SK-N-SH treated with all-trans-retinoic acid at 6 μM for 48 hours (cell line): Measurements from ENCODE around the gene ASTN2.

ENCODE experiments used
- ARNTL ChIP-seq: fragments of 450-650 bp; formaldehyde crosslinking; IDR thresholded peaks from 2 replicates; pipeline ENCODE4 v1.5.0; 2020; ENCODE audit warnings: low read depth, mild to moderate bottlenecking, moderate library complexity, borderline replicate concordance
- BACH2 ChIP-seq: fragments of 250-450 bp; sonication (Bioruptor Pico); IDR thresholded peaks from 2 replicates; pipeline ENCODE4 v1.9.0; 2021; ENCODE audit warnings: mild to moderate bottlenecking, borderline replicate concordance
- CSDC2 ChIP-seq: fragments of 250-450 bp; sonication (Bioruptor Pico); IDR thresholded peaks from 2 replicates; pipeline ENCODE4 v1.5.0; 2020; ENCODE audit warnings: mild to moderate bottlenecking, moderate library complexity
- ESRRG ChIP-seq: fragments of 250-450 bp; sonication (Bioruptor Pico); IDR thresholded peaks from 2 replicates; pipeline ENCODE4 v1.6.1; 2021; ENCODE audit warnings: mild to moderate bottlenecking
- ISL1 ChIP-seq: fragments of 250-450 bp; sonication (Bioruptor Pico); IDR thresholded peaks from 2 replicates; pipeline ENCODE4 v2.1.2; 2022; ENCODE audit warnings: mild to moderate bottlenecking, moderate library complexity
- RARB ChIP-seq: fragments of 250-450 bp; sonication (Bioruptor Pico); IDR thresholded peaks from 2 replicates; pipeline ENCODE4 v1.8.0; 2021; ENCODE audit warnings: mild to moderate bottlenecking, moderate library complexity
- SNAI2 ChIP-seq: fragments of 250-450 bp; sonication (Bioruptor Pico); IDR thresholded peaks from 2 replicates; pipeline ENCODE4 v1.5.0; 2020; ENCODE audit warnings: mild to moderate bottlenecking, moderate library complexity
- TCF4 ChIP-seq: fragments of 250-450 bp; sonication (Bioruptor Pico); IDR thresholded peaks from 2 replicates; pipeline ENCODE4 v1.8.0; 2021; ENCODE audit warnings: mild to moderate bottlenecking, moderate library complexity, borderline replicate concordance
- ZFP3 ChIP-seq: fragments of 250-450 bp; sonication (Bioruptor Pico); IDR thresholded peaks from 2 replicates; pipeline ENCODE4 v1.5.0; 2020; ENCODE audit warnings: mild to moderate bottlenecking, moderate library complexity
- ZFP30 ChIP-seq: fragments of 450-650 bp; formaldehyde crosslinking; IDR thresholded peaks from 2 replicates; pipeline ENCODE4 v1.5.0; 2022; ENCODE audit warnings: mild to moderate bottlenecking, moderate library complexity
- ZNF70 ChIP-seq: fragments of 450-650 bp; formaldehyde crosslinking; IDR thresholded peaks from 2 replicates; pipeline ENCODE4 v1.5.0; 2020; ENCODE audit warnings: mild to moderate bottlenecking, moderate library complexity
- TF ChIP-seq, protein P1 (sequence below): fragments of 250-450 bp; sonication (Bioruptor Pico); IDR thresholded peaks from 2 replicates; pipeline ENCODE4 v1.5.1; 2021; ENCODE audit warnings: mild to moderate bottlenecking, moderate library complexity
- TF ChIP-seq, protein P2 (sequence below): fragments of 250-450 bp; sonication (Bioruptor Pico); IDR thresholded peaks from 2 replicates; pipeline ENCODE4 v1.8.0; 2021; ENCODE audit warnings: low read depth, mild to moderate bottlenecking, moderate library complexity, borderline replicate concordance
- TF ChIP-seq, protein P3 (sequence below): fragments of 250-450 bp; sonication (Bioruptor Pico); IDR thresholded peaks from 2 replicates; pipeline ENCODE4 v1.8.0; 2020; ENCODE audit warnings: mild to moderate bottlenecking, moderate library complexity, borderline replicate concordance

DNA sequence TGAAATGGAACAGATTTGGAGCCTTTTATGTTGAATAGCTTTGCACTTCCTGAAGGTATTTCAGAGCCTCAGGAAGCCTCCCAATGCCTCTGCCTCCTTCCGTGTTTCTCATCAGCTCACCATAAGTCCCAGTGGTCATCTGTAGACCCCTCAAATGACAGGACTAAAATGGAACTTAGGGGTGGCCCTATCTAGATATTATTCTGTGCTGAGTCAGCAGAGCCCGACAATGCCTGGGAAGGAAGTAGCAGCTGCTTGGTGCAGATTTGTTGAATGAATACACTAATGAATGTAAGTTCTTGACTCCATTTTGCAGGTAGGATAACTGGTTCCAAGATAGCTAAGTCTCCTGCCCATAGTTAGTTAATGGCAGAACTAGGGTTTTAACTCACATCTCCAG lies 97.7 kb downstream of the ASTN2 start:
- no peak for TF ChIP-seq ZNF70 (CRISPR knock-in tag)
- TF ChIP-seq ZFP30 (CRISPR knock-in tag): no peak
- no peak for TF ChIP-seq RARB (CRISPR knock-in tag)
- TF ChIP-seq CSDC2 (CRISPR knock-in tag): no peak
- no peak for TF ChIP-seq ARNTL (CRISPR knock-in tag)
- TF ChIP-seq, protein P1, sequence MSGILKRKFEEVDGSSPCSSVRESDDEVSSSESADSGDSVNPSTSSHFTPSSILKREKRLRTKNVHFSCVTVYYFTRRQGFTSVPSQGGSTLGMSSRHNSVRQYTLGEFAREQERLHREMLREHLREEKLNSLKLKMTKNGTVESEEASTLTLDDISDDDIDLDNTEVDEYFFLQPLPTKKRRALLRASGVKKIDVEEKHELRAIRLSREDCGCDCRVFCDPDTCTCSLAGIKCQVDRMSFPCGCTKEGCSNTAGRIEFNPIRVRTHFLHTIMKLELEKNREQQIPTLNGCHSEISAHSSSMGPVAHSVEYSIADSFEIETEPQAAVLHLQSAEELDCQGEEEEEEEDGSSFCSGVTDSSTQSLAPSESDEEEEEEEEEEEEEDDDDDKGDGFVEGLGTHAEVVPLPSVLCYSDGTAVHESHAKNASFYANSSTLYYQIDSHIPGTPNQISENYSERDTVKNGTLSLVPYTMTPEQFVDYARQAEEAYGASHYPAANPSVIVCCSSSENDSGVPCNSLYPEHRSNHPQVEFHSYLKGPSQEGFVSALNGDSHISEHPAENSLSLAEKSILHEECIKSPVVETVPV (CRISPR knock-in tag): no peak
- TF ChIP-seq SNAI2 (CRISPR knock-in tag): no peak
- TF ChIP-seq, protein P2, sequence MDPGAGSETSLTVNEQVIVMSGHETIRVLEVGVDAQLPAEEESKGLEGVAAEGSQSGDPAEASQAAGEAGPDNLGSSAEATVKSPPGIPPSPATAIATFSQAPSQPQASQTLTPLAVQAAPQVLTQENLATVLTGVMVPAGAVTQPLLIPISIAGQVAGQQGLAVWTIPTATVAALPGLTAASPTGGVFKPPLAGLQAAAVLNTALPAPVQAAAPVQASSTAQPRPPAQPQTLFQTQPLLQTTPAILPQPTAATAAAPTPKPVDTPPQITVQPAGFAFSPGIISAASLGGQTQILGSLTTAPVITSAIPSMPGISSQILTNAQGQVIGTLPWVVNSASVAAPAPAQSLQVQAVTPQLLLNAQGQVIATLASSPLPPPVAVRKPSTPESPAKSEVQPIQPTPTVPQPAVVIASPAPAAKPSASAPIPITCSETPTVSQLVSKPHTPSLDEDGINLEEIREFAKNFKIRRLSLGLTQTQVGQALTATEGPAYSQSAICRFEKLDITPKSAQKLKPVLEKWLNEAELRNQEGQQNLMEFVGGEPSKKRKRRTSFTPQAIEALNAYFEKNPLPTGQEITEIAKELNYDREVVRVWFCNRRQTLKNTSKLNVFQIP: no peak
- TF ChIP-seq, protein P3, sequence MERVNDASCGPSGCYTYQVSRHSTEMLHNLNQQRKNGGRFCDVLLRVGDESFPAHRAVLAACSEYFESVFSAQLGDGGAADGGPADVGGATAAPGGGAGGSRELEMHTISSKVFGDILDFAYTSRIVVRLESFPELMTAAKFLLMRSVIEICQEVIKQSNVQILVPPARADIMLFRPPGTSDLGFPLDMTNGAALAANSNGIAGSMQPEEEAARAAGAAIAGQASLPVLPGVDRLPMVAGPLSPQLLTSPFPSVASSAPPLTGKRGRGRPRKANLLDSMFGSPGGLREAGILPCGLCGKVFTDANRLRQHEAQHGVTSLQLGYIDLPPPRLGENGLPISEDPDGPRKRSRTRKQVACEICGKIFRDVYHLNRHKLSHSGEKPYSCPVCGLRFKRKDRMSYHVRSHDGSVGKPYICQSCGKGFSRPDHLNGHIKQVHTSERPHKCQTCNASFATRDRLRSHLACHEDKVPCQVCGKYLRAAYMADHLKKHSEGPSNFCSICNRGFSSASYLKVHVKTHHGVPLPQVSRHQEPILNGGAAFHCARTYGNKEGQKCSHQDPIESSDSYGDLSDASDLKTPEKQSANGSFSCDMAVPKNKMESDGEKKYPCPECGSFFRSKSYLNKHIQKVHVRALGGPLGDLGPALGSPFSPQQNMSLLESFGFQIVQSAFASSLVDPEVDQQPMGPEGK (CRISPR knock-in tag): no peak
- TF ChIP-seq ZFP3 (CRISPR knock-in tag): no peak
- no peak for TF ChIP-seq ISL1 (CRISPR knock-in tag)
- TF ChIP-seq ESRRG (CRISPR knock-in tag): no peak
- no peak for TF ChIP-seq TCF4 (CRISPR knock-in tag)
- TF ChIP-seq BACH2: no peak
